Nucleus accumbens (tissue), 56 donors: ENCODE results near the gene NPW.

Source experiments
- DNase-seq, 56 donors: peaks; one replicate each; lab custom pipeline; 2025; lab: John Stamatoyannopoulos, UW

The NPW gene

DNA sequence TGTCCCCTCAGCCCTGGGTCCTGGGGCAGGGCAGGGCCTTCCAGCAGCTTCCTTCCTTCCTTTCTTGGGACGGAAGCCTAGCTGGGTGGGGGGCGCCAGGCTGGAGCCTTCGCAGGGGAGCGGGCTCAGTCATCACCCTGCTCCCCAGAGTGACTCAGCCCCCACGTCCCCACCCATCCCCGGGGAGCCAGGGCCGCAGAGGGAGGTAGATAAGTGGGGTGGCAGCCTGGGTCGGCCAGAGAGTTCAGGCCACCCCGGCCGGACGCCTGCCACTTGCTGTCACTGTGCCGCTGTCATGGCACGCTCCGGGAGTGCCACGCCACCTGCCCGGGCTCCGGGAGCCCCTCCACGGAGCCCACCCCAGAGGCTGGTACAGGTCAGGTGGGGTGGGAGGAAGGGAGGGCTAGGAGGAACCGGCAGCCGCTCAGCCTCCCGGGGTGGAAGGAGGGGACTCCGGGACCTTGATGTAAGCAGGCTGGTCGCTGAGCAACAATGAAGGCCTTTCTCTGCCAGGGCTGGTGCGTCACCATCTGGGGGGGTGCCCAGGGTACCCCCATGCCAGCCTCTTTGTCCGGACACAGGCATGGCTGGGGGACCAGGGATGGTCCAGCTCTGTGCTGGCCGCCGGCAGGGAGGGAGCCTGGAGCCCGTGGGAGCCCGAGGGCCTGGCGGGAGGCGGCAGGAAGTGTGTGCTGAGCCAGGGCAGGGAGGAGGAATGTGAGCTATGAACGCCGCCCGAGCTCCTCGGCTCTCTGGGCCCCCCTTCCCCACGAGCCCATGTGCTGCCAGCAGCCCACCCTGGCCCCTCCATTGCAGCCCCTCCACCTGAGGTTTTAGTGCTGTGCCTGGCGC is 13.7 kb downstream of the NPW start:
- peak; percentile 39 to 98 (median 90) for DNase-seq

DNA sequence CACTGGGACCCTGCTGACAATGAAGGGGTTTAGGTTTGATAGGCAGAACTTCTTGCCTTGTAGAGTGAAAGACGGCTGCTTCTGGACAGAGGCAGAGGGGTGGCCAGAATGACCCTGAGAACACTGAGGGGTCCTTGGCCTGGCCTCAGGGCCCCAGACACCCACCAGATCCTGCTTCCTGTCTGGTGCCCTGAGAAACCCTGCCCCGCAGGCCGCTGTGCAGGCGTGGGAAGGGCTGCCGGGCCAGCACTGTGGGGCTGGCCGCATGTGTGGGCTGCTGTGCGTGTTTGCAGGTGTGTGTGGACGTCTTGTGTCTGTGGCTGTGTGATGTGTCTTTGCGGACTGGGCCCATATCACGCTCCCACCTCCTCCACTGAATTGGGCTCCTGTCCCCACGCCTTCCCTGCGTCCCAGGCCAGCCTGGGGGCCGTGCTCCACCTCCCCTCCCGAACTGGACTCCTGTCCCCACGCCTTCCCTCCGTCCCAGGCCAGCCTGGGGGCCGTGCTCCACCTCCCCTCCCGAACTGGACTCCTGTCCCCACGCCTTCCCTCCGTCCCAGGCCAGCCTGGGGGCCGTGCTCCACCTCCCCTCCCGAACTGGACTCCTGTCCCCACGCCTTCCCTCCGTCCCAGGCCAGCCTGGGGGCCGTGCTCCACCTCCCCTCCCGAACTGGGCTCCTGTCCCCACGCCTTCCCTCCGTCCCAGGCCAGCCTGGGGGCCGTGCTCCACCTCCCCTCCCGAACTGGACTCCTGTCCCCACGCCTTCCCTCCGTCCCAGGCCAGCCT is 14.5 kb downstream of the NPW start:
- DNase-seq: peak in 2 of 56 donors; percentile 32 to 37

- no peak for DNase-seq
Measured at GRCh38 chr16:2034696-2035430, 15.3 kb downstream of the NPW start.

DNA sequence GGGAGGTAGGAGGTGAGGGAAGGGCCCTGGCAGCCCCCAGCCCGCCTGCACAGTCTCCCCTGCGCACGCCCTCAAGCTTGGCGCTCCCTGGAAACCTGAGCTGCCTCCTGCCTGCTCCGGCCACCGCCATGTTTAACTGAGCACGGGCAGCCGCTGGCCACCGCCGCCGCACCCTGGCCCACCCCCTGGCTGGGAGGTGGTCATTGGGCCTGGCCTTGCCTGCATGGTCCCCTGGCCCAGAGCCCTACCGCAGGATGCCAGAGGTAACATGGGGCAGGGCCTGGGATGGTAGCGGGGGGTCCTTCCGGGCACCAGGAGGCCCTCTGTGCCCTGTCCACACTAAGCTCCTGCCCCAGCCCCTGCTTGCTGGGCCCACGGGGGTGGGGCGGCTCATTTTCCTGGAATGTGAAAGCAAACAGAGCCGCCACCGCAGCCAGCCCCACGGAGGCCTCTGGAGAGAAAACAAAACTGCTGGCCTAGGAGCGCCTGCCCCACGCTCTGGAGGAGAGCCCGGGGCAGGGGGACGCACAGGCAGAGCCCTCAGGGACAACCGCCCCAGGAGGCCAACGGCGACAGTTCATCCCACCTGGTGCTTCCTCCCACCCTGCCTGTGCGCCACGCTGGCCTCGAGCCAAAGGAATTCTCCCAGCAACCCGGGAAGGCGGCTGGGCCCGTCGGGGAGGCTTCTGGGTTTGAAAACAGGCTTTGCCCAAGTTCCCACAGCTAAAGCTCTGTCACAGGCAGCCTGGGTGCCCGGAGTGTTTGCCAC is 16.0 kb downstream of the NPW start:
- peak in 4 of 56 donors; percentile 10 to 43 (median 28) for DNase-seq

- no peak for DNase-seq
Measured at GRCh38 chr16:2036200-2036966, 16.8 kb downstream of the NPW start.

GRCh38 chr16:2037115-2037514 is 17.5 kb downstream of the NPW start:
- DNase-seq: no peak

DNA sequence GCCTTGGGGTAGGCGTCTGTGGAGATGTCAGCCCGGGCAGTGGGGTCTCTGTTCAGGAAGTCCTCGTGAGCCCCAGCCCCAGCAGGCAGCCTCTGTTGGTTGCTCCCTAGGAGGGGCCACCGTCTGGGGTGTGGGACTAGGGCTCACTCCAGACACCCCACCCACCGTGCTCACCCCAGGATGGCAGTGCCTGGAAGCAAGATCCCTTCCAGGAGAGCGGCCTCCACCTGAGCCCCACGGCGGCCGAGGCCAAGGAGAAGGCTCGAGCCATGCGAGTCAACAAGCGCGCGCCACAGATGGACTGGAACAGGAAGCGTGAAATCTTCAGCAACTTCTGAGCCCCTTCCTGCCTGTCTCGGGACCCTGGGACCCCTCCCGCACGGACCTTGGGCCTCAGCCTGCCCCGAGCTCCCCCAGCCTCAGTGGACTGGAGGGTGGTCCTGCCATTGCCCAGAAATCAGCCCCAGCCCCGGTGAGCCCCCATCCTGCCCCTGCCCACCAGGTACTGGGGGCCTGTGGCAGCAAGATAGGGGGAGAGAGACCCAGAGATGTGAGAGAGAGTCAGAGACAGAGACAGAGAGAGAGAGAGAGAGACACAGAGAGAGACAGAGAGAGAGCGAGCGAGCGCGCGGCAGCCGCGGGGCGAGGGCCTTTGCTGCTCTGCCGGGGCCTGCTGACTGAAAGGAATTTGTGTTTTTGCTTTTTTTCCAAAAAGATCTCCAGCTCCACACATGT is 18.2 kb downstream of the NPW start:
- no peak for DNase-seq

DNA sequence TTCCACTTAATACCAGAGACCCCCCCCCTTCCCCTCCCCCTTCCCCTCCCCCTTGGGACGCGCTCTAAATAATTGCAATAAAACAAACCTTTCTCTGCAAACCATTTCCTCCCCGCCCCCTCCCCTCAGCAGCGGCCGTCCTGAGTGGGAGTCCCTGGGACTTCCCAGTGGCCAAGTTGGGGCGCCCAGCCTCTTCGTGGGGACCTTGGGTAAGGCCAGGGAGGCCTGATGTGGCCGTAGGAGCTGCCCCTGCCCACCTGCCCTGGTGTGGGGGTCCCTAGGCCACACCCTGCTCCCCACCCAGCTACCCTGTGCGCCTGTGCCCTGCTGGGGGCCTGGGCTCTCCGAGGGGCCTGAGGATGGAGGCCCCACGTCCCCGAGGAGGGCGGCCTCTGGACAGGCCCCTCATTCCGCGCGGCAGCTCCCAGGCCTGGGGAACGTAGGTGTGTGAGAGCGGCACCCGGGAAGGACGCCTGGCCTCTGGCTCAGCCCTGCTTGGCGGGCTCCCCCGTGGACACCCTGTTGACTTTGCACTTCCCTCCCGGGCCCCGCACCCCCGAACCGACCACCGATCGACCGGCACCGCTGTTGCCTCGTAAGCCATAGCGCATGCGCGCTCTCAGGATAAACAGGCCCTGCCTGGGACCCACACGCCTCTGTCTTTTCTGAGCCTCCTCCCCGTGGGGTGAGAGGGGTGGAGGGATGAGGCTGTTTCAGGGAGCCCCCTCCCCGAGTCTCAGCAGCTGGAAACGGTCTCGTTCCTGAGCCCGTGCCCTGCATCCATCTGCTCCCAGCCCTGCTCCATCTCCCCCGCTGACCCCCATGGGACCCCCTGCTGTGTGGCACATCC is 19.0 kb downstream of the NPW start:
- no peak for DNase-seq

- DNase-seq: no peak
Measured at GRCh38 chr16:2039274-2040031, 19.9 kb downstream of the NPW start.

DNA sequence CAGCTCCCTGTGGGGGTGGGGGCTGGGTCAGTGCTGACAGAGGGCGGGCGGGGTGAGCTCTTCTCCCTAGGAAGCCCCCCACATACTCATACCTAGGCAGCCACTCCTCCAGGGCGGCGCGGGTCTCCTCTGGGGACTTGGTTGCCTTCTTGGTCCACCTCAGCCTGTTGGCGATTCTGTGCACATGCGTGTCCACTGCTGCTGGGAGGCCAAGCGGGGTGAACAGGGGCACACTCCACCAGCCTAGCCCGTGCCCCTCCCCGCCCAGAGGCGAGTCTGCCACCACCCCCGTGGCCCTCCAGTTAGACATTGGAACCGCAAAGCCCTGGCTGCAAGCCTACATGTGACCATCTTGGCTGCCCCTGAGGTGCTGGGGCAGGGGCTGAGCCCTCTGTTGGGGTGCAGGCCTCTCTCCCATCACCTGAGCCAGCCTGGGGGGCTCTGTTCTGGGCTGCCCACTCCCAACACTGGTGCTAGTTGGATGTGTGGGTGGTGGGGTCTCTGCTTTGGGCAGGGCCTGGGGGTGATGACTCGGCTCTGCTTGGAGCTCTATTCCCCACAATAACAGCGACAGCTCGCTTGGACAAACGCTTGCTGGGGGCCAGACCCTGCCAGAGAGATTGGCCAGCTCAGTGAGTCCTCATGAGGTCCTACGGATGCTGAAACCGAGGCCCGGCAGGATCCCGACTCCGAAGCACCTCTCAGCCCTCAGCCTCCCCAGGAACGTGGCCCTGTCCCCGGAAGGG is 20.6 kb downstream of the NPW start:
- DNase-seq: no peak

DNA sequence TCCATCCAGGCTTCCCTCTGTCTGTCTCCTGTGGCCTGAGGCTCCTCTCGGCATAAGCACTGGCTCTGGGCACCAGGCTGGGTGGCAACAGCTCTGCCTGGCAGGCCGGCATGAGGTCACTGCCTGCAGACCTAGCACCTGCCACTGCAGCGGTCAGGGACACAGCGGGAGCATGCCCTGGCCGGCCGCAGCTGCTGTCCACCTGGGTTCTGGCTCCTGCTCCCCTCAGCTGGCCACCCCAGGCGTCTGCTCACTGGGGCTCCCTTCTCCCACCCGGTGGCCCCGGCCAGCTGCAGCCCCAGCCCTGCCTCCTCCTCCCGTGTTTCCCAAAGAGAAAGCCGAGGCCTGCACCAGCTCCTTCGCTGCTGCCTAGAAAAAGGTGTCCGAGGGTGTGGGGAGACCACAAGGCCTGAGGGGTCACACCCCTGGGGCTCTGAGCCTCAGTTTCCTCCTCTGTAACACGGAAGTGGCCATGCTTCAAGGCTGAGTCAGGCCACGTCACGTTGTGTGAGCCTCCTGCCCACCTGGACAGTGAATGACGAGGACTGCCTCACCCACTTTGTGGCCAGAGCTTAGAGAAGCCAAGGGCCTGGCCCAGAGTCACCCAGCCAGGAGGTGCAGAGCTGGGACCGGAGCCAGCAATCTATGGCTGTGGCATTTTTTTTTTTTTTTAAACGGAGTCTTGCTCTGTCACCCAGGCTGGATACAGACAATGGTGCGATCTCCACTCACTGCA is 21.4 kb downstream of the NPW start:
- DNase-seq: peak in 1 of 56 donors; percentile 12

DNA sequence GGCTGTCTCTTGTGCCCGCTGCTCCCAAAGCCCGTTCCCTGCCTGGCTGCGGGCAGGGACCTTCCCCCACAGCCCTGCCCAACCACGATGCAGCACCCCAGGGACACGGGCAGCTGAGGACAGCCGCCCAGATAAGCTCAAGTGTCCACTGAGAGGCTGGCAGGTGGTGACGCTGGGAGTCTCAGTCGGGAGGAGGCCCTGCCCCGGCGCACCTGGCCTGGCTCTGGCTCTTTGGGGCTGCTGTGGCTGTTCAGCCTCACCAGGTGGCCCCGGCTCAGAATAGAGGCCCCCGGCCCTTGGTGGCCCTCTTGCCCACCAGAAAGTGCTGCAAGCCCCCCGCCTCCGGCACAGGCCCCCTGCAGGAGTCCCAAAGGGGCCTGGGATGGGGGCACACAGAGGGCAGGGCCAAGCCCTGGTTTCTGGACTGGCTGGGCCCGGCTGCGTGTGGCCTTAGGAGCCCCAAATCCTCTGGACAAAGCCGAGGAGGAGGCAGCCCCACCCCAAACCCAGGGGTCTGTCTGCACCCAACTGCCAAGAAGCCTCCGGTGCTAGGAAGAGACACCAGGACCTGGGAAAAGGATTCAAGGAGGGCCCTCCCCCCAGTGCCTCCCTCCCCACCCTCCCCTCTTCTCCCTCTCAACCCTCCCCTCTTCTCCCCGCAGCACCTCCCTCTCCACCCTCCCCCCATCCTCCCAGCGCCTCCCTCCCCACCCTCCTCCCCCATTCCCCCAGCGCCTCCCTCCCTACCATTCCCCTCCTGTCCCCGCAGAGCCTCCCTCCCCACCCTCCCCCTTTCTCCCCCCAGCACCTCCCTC is 22.8 kb downstream of the NPW start:
- no peak for DNase-seq

DNA sequence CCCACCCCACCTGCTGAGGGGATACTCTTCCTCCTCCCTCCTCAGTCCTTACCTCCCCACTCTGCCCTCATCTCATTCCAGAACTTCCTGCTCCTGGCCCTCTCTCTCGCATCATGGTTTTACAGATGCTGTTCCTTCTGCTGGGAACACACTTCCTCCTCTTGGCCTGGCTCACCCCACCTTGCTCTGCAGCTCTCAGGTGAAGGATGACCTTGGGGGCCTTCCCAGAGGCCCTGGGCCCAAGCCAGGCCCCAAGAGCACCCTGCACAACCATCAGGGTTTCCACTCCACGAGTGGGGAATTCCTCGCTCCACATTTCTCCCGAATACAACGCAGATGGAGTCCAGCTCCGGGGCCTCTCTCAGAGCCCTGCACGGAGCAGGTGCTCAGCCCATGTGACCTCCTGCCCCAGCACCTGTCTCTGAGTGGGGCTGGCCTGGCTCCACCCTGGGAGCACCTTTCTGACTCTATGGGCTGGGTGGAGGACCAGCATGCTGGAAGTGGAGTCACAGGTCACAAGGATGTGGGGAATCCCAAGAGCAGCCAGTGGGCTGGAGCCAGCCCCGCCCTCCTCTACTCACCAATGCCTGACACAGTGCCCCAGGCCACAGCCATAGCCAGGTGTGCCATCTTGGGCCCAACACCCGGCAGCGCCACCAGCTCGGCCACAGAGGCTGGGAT is 23.5 kb downstream of the NPW start:
- DNase-seq: no peak
